HG03520 (cell line): ENCODE data around the gene ABAT.

Experiments used
- ATAC-seq: cut with Tn5 transposase; IDR thresholded peaks from one replicate; pipeline ENCODE4 v1.9.1; 2021; ENCODE audit warnings: mild to moderate bottlenecking, moderate library complexity; ENCODE audit not compliant: unreplicated experiment

The ABAT gene

DNA sequence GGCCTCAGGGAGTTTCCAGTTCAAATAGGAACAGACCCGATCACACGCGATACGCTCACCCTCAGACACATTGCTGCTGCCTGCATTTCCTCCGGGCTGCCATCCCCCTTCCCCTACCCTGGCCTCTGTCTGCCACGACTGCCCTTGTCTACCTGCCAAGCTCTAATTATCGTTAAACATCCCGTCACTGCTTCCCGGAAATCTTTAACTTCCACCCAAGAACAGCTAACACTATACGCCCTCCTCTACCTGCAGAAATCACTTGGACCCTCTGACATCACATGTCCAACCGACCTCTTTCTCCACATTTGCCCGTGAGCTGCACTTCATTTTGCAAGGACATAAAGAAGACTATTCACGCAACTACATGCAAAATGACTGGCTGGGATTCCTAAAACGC is 40.4 kb downstream of the ABAT start:
- no peak for ATAC-seq

DNA sequence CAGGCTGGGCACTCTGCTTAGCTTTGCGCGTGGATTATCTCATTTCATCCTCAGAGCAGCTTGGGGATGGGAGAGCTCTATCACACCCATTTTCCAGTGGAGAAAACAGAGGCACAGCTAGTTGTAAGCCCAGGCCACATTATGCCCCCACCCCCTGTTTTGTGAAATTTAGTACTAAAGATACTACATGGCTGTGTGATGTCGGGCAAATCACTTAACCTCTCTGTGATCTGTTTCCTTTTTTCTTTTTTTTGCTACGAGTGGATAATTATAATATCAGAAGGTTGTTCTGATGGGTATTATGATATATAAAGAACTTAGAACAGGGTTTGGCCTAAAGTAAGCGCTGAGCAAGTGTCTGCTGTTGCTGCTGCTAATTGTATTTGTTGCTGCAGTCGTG is 41.6 kb downstream of the ABAT start:
- ATAC-seq: no peak

GRCh38 chr16:8716592-8716991 is 42.2 kb downstream of the ABAT start:
- no peak for ATAC-seq

GRCh38 chr16:8717469-8717868 is 43.1 kb downstream of the ABAT start:
- ATAC-seq: no peak

DNA sequence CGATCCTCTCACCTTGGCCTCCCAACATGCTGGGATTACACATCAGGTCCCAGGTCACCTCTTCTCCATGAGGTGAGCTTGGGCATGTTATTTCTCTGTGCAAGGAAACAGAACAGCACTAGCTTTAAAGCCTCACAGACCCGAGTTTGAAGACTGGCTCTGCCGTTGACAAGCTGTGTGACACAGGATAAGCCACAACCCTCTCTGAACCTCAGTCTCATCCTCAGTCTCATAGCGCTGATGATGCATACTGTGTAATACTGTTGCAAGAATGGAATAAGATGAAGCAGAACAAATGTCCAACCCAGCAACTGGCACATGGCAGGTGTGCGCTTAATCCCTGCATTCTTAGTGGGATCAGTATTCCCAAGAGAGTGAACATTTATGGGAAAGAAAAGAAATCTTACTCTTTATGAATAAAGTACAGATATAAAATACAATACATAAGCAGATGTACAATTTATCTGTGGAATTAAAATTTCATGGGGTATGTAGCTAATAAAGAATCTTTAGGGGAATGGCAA is 43.5 kb downstream of the ABAT start:
- no peak for ATAC-seq

DNA sequence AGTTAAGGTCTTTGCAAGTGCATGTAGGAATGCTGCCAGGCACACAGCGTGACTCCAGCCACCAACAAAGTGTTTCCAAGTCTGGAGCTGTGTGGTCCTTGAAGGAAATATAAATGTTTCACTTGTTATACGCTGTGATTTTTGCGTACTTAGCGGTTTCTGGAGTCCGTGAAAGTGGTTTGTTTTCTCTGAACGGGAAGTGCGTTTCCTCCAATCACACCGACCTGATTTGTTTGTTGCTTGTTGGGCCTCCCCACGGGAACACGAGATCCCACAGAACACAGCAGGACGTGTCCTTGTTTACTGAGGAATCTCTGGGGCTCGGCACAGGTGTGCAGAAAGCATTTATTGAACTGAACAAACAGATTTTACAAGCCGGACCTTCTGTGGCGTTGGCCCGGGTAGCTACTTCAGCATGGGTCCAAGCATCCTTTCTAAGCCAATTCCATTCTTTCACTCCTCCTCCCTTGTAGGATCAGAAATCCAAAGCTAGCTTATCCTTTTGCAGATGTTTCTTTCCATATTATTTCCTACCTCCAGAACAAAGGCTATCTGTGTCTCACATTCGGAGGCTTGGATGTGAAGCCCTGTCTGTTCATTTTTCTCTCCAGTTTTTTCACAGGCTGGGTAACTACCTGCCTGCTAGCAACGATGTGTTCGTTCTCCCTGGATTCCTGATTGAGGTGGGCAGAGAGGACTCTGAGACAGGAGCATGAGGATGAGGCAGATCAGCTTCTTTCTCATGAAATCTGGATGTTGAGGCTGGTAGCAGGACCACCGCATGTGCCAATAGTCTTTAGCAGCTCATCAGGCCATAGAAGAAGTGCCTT is 44.6 kb downstream of the ABAT start:
- ATAC-seq: no peak

- no peak for ATAC-seq
These were observed 45.9 kb downstream of the ABAT start for GRCh38 chr16:8720080-8720966.

- no peak for ATAC-seq
These were observed 46.5 kb downstream of the ABAT start for GRCh38 chr16:8720967-8721308.

GRCh38 chr16:8721336-8722024 is 47.1 kb downstream of the ABAT start:
- ATAC-seq: no peak

- no peak for ATAC-seq
These were observed 47.6 kb downstream of the ABAT start for GRCh38 chr16:8722025-8722348.

- ATAC-seq: no peak
These were observed 51.2 kb downstream of the ABAT start for GRCh38 chr16:8725513-8726178.

GRCh38 chr16:8727131-8727806 is 52.9 kb downstream of the ABAT start:
- no peak for ATAC-seq

DNA sequence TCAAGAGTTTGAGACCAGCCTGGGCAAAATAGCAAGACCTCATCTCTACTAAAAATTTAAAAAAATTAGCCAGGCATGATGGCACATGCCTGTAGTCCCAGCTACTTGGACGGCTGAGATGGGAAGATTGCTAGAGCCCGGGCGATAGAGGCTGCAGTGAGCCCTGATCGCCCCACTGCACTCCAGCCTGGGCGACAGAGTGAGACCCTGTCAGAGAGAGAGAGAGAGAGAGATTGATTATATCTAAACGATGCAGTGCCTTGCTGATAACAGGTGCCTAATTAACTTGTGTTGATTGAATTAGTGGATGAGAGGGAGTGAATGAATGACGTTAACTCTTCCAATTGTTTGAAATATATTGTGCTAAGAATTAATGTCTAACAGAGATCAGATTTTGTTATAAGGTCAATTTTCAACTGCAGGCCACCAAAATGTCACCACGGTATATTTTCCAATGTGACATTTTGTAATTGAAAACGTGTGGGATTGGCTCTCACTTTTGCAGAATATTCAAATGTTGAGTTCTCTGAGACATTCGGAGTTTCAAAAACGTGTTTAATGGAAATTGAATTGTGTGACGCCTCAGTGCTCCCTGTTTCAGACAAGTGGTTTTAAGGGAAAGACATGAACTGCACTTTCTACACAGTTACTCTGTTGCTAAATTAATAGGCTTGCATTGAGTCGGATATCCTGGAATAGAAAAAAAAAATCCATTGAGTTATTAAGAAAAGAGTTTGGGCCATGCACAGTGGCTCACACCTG is 53.6 kb downstream of the ABAT start:
- ATAC-seq: no peak

GRCh38 chr16:8729779-8730334 is 55.4 kb downstream of the ABAT start:
- no peak for ATAC-seq

DNA sequence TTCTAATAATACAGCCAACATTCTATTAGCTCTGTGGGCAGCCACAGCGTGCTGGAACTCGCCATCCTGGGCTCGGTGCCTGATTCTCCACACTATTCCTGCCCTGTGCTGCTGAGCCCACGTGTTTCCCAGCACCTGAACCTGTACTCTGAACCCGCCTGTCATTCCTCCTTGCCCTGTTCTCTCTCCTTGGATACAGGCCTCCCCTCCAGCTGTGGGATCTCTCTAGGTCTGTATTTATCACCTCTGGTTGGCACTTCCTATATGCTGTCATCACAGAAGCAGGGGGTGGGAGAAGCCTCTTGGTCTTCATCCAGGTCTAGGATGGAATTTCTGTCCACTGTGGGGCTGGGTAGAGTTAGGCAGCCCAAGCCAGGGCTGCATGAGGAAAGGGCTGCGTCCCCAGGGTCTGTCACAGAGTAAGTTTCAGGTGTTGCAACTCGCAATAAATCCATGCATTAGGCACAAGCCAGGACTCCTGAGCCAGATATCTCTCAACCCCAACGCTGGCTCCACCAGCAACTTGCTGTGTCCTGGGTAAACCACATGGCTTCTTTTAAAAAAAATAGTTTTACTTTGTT is 56.0 kb downstream of the ABAT start:
- no peak for ATAC-seq

DNA sequence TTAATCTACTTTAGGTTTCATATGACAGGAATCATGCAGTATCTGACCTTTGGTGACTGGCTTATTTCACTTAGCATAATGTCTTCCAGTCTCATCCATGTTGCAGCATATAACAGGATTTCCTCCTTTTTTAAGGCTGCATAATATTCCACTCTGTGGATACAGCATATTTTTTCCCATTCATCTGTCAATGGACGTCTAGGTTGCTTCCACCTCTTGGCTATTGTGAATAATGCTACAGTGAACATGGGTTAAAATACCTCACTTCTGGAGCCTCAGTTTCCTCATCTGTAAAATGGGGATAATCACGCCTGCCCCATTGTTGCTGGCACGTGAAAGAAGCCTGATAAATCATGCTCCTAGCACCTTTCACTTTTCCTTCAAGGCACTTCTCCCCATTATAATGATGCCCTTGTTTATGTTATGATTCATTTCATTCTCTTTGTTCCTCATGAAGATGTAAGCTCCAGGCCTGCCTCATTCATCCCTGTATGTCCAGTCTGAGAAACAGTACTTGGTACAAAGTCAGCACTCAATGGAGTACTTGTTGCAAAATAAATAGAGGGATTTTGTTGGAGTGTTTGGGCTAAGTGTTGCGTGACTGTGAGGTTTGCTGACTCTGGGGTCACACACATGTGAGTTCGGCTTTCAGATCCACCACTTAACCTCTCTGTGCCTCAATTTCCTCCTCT is 59.6 kb downstream of the ABAT start:
- ATAC-seq: no peak

DNA sequence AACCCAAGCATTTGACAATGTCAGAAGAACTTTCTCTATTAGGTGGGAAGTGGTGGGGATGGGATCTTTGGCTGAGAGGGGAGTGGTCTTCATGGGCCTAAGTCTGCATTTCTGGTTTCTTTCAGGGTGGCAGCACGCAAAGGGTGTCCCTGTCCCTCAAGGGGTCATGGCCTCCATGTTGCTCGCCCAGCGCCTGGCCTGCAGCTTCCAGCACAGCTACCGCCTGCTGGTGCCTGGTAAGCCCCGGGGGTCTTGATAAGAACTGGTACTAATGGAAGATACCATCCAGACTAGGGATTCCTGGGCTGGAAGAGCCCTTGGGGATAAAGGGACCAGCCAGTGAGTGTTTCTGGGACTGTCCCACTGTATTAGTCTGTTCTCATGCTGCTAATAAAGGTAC is 61.2 kb downstream of the ABAT start:
- no peak for ATAC-seq

GRCh38 chr16:8736123-8736668 is 61.8 kb downstream of the ABAT start:
- no peak for ATAC-seq
